Central memory CD8-positive, alpha-beta T cell (primary cell): ENCODE data around the gene GINS3.

Experiments used
- ATAC-seq: fragments of 150-1000 bp; cut with Tn5 transposase; replicated peaks from 2 replicates; pipeline ENCODE4 v1.10.0; 2022; ENCODE audit warnings: mild to moderate bottlenecking, moderate FRiP score, moderate number of reproducible peaks; ENCODE audit not compliant: poor library complexity, severe bottlenecking; ENCODE audit errors: extremely low read depth
- DNase-seq, 2 donors: peaks; one replicate each; pipeline ENCODE4 v3.0.0; 2021; ENCODE audit warnings: low spot score in 2 of 2
- H3K27ac Mint-ChIP-seq: one replicate; pipeline ENCODE4 v1.8.0; 2022; ENCODE audit warnings: low read depth, mild to moderate bottlenecking, moderate library complexity, mixed read lengths
- H3K27me3 Mint-ChIP-seq: one replicate; pipeline ENCODE4 v1.8.0; 2022; ENCODE audit warnings: mixed read lengths
- H3K36me3 Mint-ChIP-seq: one replicate; pipeline ENCODE4 v1.8.0; 2022; ENCODE audit warnings: mild to moderate bottlenecking, moderate library complexity, mixed read lengths; ENCODE audit not compliant: insufficient read depth
- H3K4me1 Mint-ChIP-seq: one replicate; pipeline ENCODE4 v1.8.0; 2022; ENCODE audit warnings: mixed read lengths
- H3K4me3 Mint-ChIP-seq: one replicate; pipeline ENCODE4 v1.8.0; 2022; ENCODE audit warnings: mild to moderate bottlenecking, moderate library complexity, mixed read lengths
- H3K9me3 Mint-ChIP-seq: one replicate; pipeline ENCODE4 v1.8.0; 2022; ENCODE audit warnings: mixed read lengths

GINS3 gene

GRCh38 chr16:58442547-58442946, 50.3 kb downstream of the GINS3 start:
- Mint-ChIP-seq H3K9me3 (peaks cover 1% of the 10 kb centered on the region), H3K27ac (no peak overlapping the region), H3K27me3 (peaks cover 40% of the 10 kb centered on the region), H3K4me3 (no peak overlapping the region), H3K4me1 (no peaks in the 10 kb centered on the region), H3K36me3 (no peaks in the 10 kb centered on the region)
- no peak for DNase-seq
- ATAC-seq = no peak

DNA sequence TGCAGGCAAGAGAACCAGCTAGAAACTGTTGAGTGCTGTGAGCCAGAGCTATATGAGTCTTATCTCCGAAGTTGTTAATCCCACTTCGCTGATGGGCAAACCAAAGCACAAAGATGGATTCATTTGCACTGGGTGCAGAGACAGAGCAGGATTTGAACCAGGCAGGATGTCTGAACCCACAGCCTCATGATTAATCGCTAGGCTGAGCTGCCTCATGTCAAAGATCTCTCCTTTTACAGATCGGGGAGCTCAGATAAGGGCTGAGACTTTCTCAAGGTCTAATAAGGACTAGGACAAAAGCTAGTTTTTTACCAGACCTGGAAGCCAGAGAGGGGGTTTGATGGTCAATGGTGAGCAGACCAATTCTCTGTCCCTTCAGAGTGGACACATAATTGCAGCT, 51.5 kb downstream of the GINS3 start:
- Mint-ChIP-seq H3K36me3 (no peaks in the 10 kb centered on the region), H3K27ac (no peak overlapping the region)
- ATAC-seq = no peak

DNA sequence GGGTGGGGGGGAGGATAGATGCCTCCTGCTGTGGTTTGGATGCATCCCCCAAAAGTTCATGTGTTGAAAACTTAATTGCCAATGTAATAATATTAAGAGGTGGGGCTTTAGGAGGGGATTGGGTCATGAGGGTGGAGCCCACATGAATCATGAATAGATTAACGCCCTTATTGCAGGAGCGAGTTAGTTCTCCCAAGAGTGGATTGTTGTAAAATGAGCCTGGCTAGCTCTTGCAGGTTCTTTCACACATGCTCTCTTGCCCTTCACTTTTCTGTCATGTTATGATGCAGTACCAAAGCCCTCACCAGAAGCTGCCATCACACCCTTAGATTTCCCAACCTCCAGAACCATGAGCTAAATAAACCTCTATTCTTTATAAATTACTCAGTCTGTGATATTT, 52.0 kb downstream of the GINS3 start:
- Mint-ChIP-seq H3K27me3 (peaks cover 29% of the 10 kb centered on the region), H3K4me1 (no peaks in the 10 kb centered on the region), H3K27ac (no peak overlapping the region), H3K36me3 (no peaks in the 10 kb centered on the region), H3K9me3 (no peaks in the 10 kb centered on the region), H3K4me3 (no peak overlapping the region)
- no peak for DNase-seq
- no peak for ATAC-seq

More for the DNA sequence above, 51.5 kb downstream of the GINS3 start:
- no peaks in the 10 kb centered on the region for H3K9me3 Mint-ChIP-seq
- no peak for DNase-seq
- no peak overlapping the region for H3K4me3 Mint-ChIP-seq
- H3K27me3 Mint-ChIP-seq = peaks cover 29% of the 10 kb centered on the region
- no peaks in the 10 kb centered on the region for H3K4me1 Mint-ChIP-seq

GRCh38 chr16:58448890-58449289, 56.6 kb downstream of the GINS3 start:
- H3K27ac Mint-ChIP-seq = no peak overlapping the region
- H3K9me3 Mint-ChIP-seq = no peaks in the 10 kb centered on the region
- no peaks in the 10 kb centered on the region for H3K4me1 Mint-ChIP-seq
- DNase-seq (no peak), ATAC-seq (no peak)
- H3K27me3 Mint-ChIP-seq = peaks cover 15% of the 10 kb centered on the region
- no peak overlapping the region for H3K4me3 Mint-ChIP-seq
- no peaks in the 10 kb centered on the region for H3K36me3 Mint-ChIP-seq

DNA sequence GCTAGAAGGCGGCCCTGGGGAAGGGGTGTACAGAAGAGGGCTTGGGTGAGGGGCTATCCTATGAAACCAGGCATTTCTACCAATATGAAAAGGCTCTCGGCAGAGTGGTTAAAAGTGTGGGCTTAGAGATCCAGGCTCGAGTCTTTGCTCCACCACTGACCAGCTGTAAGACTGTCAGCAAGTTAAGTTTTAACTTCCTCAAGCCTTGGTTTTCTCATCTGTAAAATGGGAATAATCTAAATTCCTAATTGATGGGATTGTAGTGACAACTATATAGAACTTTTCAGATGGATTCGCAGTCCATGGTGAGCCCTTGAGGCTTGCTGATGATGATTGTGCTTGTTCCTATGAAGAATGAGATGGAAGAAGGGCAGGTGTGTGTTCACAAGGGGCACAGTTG, 57.0 kb downstream of the GINS3 start:
- no peaks in the 10 kb centered on the region for H3K36me3 Mint-ChIP-seq
- H3K27ac Mint-ChIP-seq = no peak overlapping the region
- DNase-seq (no peak), ATAC-seq (no peak)
- H3K4me3 Mint-ChIP-seq = no peak overlapping the region
- H3K9me3 Mint-ChIP-seq = no peaks in the 10 kb centered on the region
- no peaks in the 10 kb centered on the region for H3K4me1 Mint-ChIP-seq
- peaks cover 19% of the 10 kb centered on the region for H3K27me3 Mint-ChIP-seq

GRCh38 chr16:58449768-58450167, 57.5 kb downstream of the GINS3 start:
- no peak overlapping the region for H3K4me3 Mint-ChIP-seq
- peaks cover 19% of the 10 kb centered on the region for H3K27me3 Mint-ChIP-seq
- no peaks in the 10 kb centered on the region for H3K9me3 Mint-ChIP-seq
- no peaks in the 10 kb centered on the region for H3K36me3 Mint-ChIP-seq
- H3K27ac Mint-ChIP-seq = no peak overlapping the region
- H3K4me1 Mint-ChIP-seq = no peaks in the 10 kb centered on the region
- DNase-seq (no peak), ATAC-seq (no peak)

DNA sequence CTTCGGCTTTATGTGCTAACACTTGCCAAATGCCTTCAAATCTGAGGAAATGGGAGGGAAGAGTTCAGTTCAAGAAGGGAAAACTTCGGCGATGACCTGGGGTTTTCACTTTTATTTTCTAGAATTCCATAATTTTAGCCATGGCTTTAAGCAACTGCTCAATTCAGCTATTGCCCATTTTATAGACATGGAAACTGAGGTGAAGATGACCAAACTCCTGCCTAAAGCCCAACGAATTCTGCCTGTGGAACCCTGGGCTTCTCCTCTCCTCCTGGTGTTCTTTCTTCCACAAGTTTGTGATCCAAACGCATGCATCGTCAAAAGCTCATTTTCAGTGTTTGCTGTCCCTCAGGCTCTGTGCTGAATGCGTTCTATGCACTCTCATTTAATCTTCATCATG, 58.3 kb downstream of the GINS3 start:
- Mint-ChIP-seq H3K4me3 (no peak overlapping the region), H3K27ac (no peak overlapping the region), H3K36me3 (no peaks in the 10 kb centered on the region), H3K4me1 (no peaks in the 10 kb centered on the region), H3K27me3 (peaks cover 21% of the 10 kb centered on the region), H3K9me3 (no peaks in the 10 kb centered on the region)
- DNase-seq (no peak), ATAC-seq (no peak)

GRCh38 chr16:58451265-58451689, 59.0 kb downstream of the GINS3 start:
- no peak for ATAC-seq
- H3K36me3 Mint-ChIP-seq = no peaks in the 10 kb centered on the region
- peaks cover 27% of the 10 kb centered on the region for H3K27me3 Mint-ChIP-seq

GRCh38 chr16:58451945-58452401, 59.7 kb downstream of the GINS3 start:
- H3K9me3 Mint-ChIP-seq = no peaks in the 10 kb centered on the region
- ATAC-seq (no peak), DNase-seq (no peak)
- no peak overlapping the region for H3K4me3 Mint-ChIP-seq
- H3K36me3 Mint-ChIP-seq = no peaks in the 10 kb centered on the region
- H3K27me3 Mint-ChIP-seq = peaks cover 27% of the 10 kb centered on the region
- H3K4me1 Mint-ChIP-seq = no peaks in the 10 kb centered on the region
- no peak overlapping the region for H3K27ac Mint-ChIP-seq

More at GRCh38 chr16:58451265-58451689, 59.0 kb downstream of the GINS3 start:
- H3K4me3 Mint-ChIP-seq = no peak overlapping the region
- H3K27ac Mint-ChIP-seq = no peak overlapping the region
- DNase-seq = no peak
- H3K4me1 Mint-ChIP-seq = no peaks in the 10 kb centered on the region
- H3K9me3 Mint-ChIP-seq = no peaks in the 10 kb centered on the region

DNA sequence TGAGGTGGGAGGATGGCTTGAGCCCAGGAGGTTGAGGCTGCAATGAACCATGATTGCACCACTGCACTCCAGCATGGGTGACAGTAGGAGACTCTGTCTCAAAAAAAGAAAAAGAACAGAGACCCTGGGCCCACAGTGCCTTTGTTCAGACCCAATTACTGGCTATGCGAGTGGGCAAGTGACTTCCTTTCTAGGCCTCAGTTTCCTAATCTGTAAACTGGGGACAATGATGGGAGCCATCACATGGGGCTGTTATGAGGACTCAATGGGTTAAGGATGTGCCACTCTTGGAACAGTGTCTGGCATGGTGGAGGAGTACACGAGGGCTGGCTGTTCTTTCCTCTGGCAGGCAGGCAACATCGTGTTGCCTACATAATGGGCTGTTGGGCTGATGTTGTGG, 60.4 kb downstream of the GINS3 start:
- Mint-ChIP-seq H3K27me3 (peaks cover 27% of the 10 kb centered on the region), H3K9me3 (no peaks in the 10 kb centered on the region), H3K36me3 (no peaks in the 10 kb centered on the region), H3K4me3 (no peak overlapping the region), H3K4me1 (no peaks in the 10 kb centered on the region), H3K27ac (no peak overlapping the region)
- DNase-seq = no peak
- ATAC-seq = no peak

GRCh38 chr16:58454178-58454577, 61.9 kb downstream of the GINS3 start:
- no peak overlapping the region for H3K27ac Mint-ChIP-seq
- ATAC-seq = no peak
- peaks cover 33% of the 10 kb centered on the region for H3K27me3 Mint-ChIP-seq
- H3K9me3 Mint-ChIP-seq = no peaks in the 10 kb centered on the region
- H3K4me1 Mint-ChIP-seq = no peaks in the 10 kb centered on the region
- H3K4me3 Mint-ChIP-seq = no peak overlapping the region
- H3K36me3 Mint-ChIP-seq = no peaks in the 10 kb centered on the region
- DNase-seq = no peak

DNA sequence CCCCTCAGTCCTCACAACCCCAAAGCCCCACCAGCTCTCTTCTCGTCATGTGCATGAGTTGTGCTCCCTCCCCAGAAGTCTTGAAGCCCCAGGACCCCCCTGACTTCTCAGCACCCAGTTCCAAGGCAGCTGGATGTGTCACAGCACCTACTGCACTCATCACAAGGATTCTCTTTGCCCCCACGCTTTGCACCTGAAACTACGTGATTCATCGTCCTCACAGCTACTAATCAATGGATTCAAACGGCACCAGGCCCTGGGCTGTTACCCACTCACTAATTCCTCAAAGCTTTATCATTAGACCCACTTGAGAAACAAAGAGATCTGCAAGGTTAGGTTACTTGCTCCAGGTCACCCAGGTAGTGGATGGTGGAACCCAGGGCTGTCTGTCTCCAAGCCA, 62.6 kb downstream of the GINS3 start:
- Mint-ChIP-seq H3K27me3 (peaks cover 35% of the 10 kb centered on the region), H3K4me1 (no peaks in the 10 kb centered on the region), H3K9me3 (no peaks in the 10 kb centered on the region), H3K27ac (no peak overlapping the region), H3K36me3 (no peaks in the 10 kb centered on the region), H3K4me3 (no peak overlapping the region)
- no peak for ATAC-seq
- DNase-seq = no peak
